Measurements from ENCODE around the gene THSD8. TPM values are rescaled to one million over a fixed set of nuclear protein-coding genes. Genes with fewer than 3 reads are reported as not detected.

The THSD8 gene
- polyA plus RNA-seq, 5 donors, result 4.2 to 10.2 (median 7.2) TPM

Other genes with a start within 250 kb of the THSD8 start
- gene ZNF490, start 191.3 kb upstream of the THSD8 start, polyA plus RNA-seq (ENCODE audit: insufficient read depth in 1 of 5, insufficient read length in 5 of 5, low replicate concordance in 1 of 5), result 1 to 10 TPM; 3.2 to 6.8 (median 5.0) TPM
- gene ZNF791, start 191.1 kb upstream of the THSD8 start, polyA plus RNA-seq (ENCODE audit: insufficient read depth in 1 of 5, insufficient read length in 5 of 5, low replicate concordance in 1 of 5), result 10 to 100 TPM; 13.9 to 23.7 (median 21.9) TPM
- gene MAN2B1, start 135.3 kb upstream of the THSD8 start, polyA plus RNA-seq (ENCODE audit: insufficient read depth in 1 of 5, insufficient read length in 5 of 5, low replicate concordance in 1 of 5), result 10 to 100 TPM; 27.3 to 42.1 (median 32.8) TPM
- gene WDR83, start 135.3 kb upstream of the THSD8 start, polyA plus RNA-seq (ENCODE audit: insufficient read depth in 1 of 5, insufficient read length in 5 of 5, low replicate concordance in 1 of 5), result 10 to 100 TPM; 18.4 to 28.6 (median 23.9) TPM
- 10 to 100 TPM; 77.1 to 96.0 (median 87.7) TPM for gene DHPS, start 120.2 kb upstream of the THSD8 start, polyA plus RNA-seq (ENCODE audit: insufficient read depth in 1 of 5, insufficient read length in 5 of 5, low replicate concordance in 1 of 5)
- under 1 TPM in 2 of 5 donors, not detected in 3; 0.60 to 0.82 TPM for gene GNG14, start 114.1 kb upstream of the THSD8 start, polyA plus RNA-seq (ENCODE audit: insufficient read depth in 1 of 5, insufficient read length in 5 of 5, low replicate concordance in 1 of 5)
- 10 to 100 TPM in 3 of 5 donors, 1 to 10 TPM in 2; 7.9 to 14.1 (median 10.1) TPM for gene FBXW9, start 105.4 kb upstream of the THSD8 start, polyA plus RNA-seq (ENCODE audit: insufficient read depth in 1 of 5, insufficient read length in 5 of 5, low replicate concordance in 1 of 5)
- 10 to 100 TPM; 69.3 to 85.1 (median 75.9) TPM for gene TNPO2, start 78.1 kb upstream of the THSD8 start, polyA plus RNA-seq (ENCODE audit: insufficient read depth in 1 of 5, insufficient read length in 5 of 5, low replicate concordance in 1 of 5)
- gene TRIR, start 67.4 kb upstream of the THSD8 start, polyA plus RNA-seq (ENCODE audit: insufficient read depth in 1 of 5, insufficient read length in 5 of 5, low replicate concordance in 1 of 5), result 100 to 1,000 TPM; 139 to 222 (median 153) TPM
- gene GET3, start 64.6 kb upstream of the THSD8 start, polyA plus RNA-seq (ENCODE audit: insufficient read depth in 1 of 5, insufficient read length in 5 of 5, low replicate concordance in 1 of 5), result 10 to 100 TPM; 52.8 to 70.1 (median 53.8) TPM
- gene BEST2, start 50.3 kb upstream of the THSD8 start, polyA plus RNA-seq (ENCODE audit: insufficient read depth in 1 of 5, insufficient read length in 5 of 5, low replicate concordance in 1 of 5), result under 1 TPM in 4 of 5 donors, not detected in 1; 0.09 to 0.19 (median 0.15) TPM
- 10 to 100 TPM; 59.2 to 79.9 (median 74.2) TPM for gene HOOK2, start 26.5 kb upstream of the THSD8 start, polyA plus RNA-seq (ENCODE audit: insufficient read depth in 1 of 5, insufficient read length in 5 of 5, low replicate concordance in 1 of 5)
- gene JUNB, start 10.6 kb upstream of the THSD8 start, polyA plus RNA-seq (ENCODE audit: insufficient read depth in 1 of 5, insufficient read length in 5 of 5, low replicate concordance in 1 of 5), result 100 to 1,000 TPM in 1 of 5 donors, 10 to 100 TPM in 4; 14.8 to 132 (median 48.0) TPM
- 100 to 1,000 TPM; 197 to 304 (median 214) TPM for gene PRDX2, start 269 bp upstream of the THSD8 start, polyA plus RNA-seq (ENCODE audit: insufficient read depth in 1 of 5, insufficient read length in 5 of 5, low replicate concordance in 1 of 5)
- 10 to 100 TPM; 29.8 to 42.9 (median 32.9) TPM for gene RNASEH2A, start 4.5 kb downstream of the THSD8 start, polyA plus RNA-seq (ENCODE audit: insufficient read depth in 1 of 5, insufficient read length in 5 of 5, low replicate concordance in 1 of 5)
- under 1 TPM in 4 of 5 donors, not detected in 1; 0.08 to 0.19 (median 0.13) TPM for gene RTBDN, start 32.5 kb downstream of the THSD8 start, polyA plus RNA-seq (ENCODE audit: insufficient read depth in 1 of 5, insufficient read length in 5 of 5, low replicate concordance in 1 of 5)
- gene MAST1, start 36.4 kb downstream of the THSD8 start, polyA plus RNA-seq (ENCODE audit: insufficient read depth in 1 of 5, insufficient read length in 5 of 5, low replicate concordance in 1 of 5), result 1 to 10 TPM; 1.6 to 2.1 (median 2.0) TPM
- gene DNASE2, start 79.4 kb downstream of the THSD8 start, polyA plus RNA-seq (ENCODE audit: insufficient read depth in 1 of 5, insufficient read length in 5 of 5, low replicate concordance in 1 of 5), result 10 to 100 TPM; 19.8 to 25.3 (median 20.7) TPM
- 1 to 10 TPM in 2 of 5 donors, under 1 TPM in 3; 0.30 to 2.3 (median 0.67) TPM for gene KLF1, start 85.1 kb downstream of the THSD8 start, polyA plus RNA-seq (ENCODE audit: insufficient read depth in 1 of 5, insufficient read length in 5 of 5, low replicate concordance in 1 of 5)
- 10 to 100 TPM; 19.5 to 31.5 (median 24.8) TPM for gene GCDH, start 89.1 kb downstream of the THSD8 start, polyA plus RNA-seq (ENCODE audit: insufficient read depth in 1 of 5, insufficient read length in 5 of 5, low replicate concordance in 1 of 5)
- gene SYCE2, start 117.2 kb downstream of the THSD8 start, polyA plus RNA-seq (ENCODE audit: insufficient read depth in 1 of 5, insufficient read length in 5 of 5, low replicate concordance in 1 of 5), result 1 to 10 TPM; 2.6 to 4.2 (median 3.1) TPM
- gene FARSA, start 131.6 kb downstream of the THSD8 start, polyA plus RNA-seq (ENCODE audit: insufficient read depth in 1 of 5, insufficient read length in 5 of 5, low replicate concordance in 1 of 5), result 10 to 100 TPM; 32.1 to 54.4 (median 44.3) TPM
- 100 to 1,000 TPM; 632 to 884 (median 841) TPM for gene CALR, start 136.5 kb downstream of the THSD8 start, polyA plus RNA-seq (ENCODE audit: insufficient read depth in 1 of 5, insufficient read length in 5 of 5, low replicate concordance in 1 of 5)
- gene RAD23A, start 143.8 kb downstream of the THSD8 start, polyA plus RNA-seq (ENCODE audit: insufficient read depth in 1 of 5, insufficient read length in 5 of 5, low replicate concordance in 1 of 5), result 100 to 1,000 TPM in 1 of 5 donors, 10 to 100 TPM in 4; 55.7 to 105 (median 76.3) TPM
- 10 to 100 TPM; 22.7 to 51.6 (median 25.6) TPM for gene GADD45GIP1, start 155.2 kb downstream of the THSD8 start, polyA plus RNA-seq (ENCODE audit: insufficient read depth in 1 of 5, insufficient read length in 5 of 5, low replicate concordance in 1 of 5)
- under 1 TPM; 0.21 to 0.57 (median 0.26) TPM for gene DAND5, start 167.5 kb downstream of the THSD8 start, polyA plus RNA-seq (ENCODE audit: insufficient read depth in 1 of 5, insufficient read length in 5 of 5, low replicate concordance in 1 of 5)
- gene NFIX, start 193.4 kb downstream of the THSD8 start, polyA plus RNA-seq (ENCODE audit: insufficient read depth in 1 of 5, insufficient read length in 5 of 5, low replicate concordance in 1 of 5), result 100 to 1,000 TPM in 3 of 5 donors, 10 to 100 TPM in 2; 83.6 to 141 (median 101) TPM

Data from right lung (tissue), 5 donors.